ENCODE results near the gene ZBTB38.

ZBTB38 gene

GRCh38 chr3:141368062-141368924 lies at the start of gene ZBTB38:
Gene ZBTB38, plus strand, starts transcription at chr3:141368504. Its CDS starts 73,885 bp downstream, at chr3:141442389.
- DNase-seq = peak; percentile 89 to 93

- DNase-seq = no peak
Observed at GRCh38 chr3:141320399-141321108, 47.8 kb upstream of the ZBTB38 start.

- DNase-seq = no peak
Observed at GRCh38 chr3:141321109-141321497, 47.2 kb upstream of the ZBTB38 start.

GRCh38 chr3:141323936-141324704 lies 44.2 kb upstream of the ZBTB38 start:
- no peak for DNase-seq

- DNase-seq = no peak
Observed at GRCh38 chr3:141326123-141326522, 42.2 kb upstream of the ZBTB38 start.

GRCh38 chr3:141326626-141327025 lies 41.7 kb upstream of the ZBTB38 start:
- DNase-seq = no peak

GRCh38 chr3:141328286-141329166 lies 39.8 kb upstream of the ZBTB38 start:
- no peak for DNase-seq

- no peak for DNase-seq
Observed at GRCh38 chr3:141330235-141330634, 38.1 kb upstream of the ZBTB38 start.

GRCh38 chr3:141330718-141331376 lies 37.5 kb upstream of the ZBTB38 start:
- DNase-seq = no peak

GRCh38 chr3:141331377-141332318 lies 36.7 kb upstream of the ZBTB38 start:
- DNase-seq = no peak

GRCh38 chr3:141332416-141332815 lies 35.9 kb upstream of the ZBTB38 start:
- no peak for DNase-seq

- DNase-seq = no peak
Observed at GRCh38 chr3:141333836-141334626, 34.3 kb upstream of the ZBTB38 start.

- no peak for DNase-seq
Observed at GRCh38 chr3:141334627-141335250, 33.6 kb upstream of the ZBTB38 start.

GRCh38 chr3:141335531-141336061 lies 32.7 kb upstream of the ZBTB38 start:
- DNase-seq = no peak

GRCh38 chr3:141336672-141337522 lies 31.4 kb upstream of the ZBTB38 start:
- no peak for DNase-seq

- no peak for DNase-seq
Observed at GRCh38 chr3:141337523-141337854, 30.8 kb upstream of the ZBTB38 start.

GRCh38 chr3:141337991-141338390 lies 30.3 kb upstream of the ZBTB38 start:
- DNase-seq = no peak

- DNase-seq = no peak
Observed at GRCh38 chr3:141338881-141339280, 29.4 kb upstream of the ZBTB38 start.
